HepG2 (cell line): ENCODE results near the gene TIRAP. TPM values are rescaled to one million over a fixed set of nuclear protein-coding genes. Genes with fewer than 3 reads are reported as not detected.

Source experiments
- NFKB2 ChIP-seq: sonication (generic); formaldehyde crosslinking; IDR thresholded peaks from 2 replicates; pipeline ENCODE4 v1.4.0; 2020; ENCODE audit warnings: missing genetic modification reagents, borderline replicate concordance
- SOX5 ChIP-seq: IDR thresholded peaks from 2 replicates; pipeline ENCODE4 v1.6.1; 2016; ENCODE audit warnings: borderline replicate concordance
- SUZ12 ChIP-seq: fragments of 150-350 bp; IDR thresholded peaks from 2 replicates; pipeline ENCODE4 v1.6.1; 2014; ENCODE audit warnings: low read depth, low read length
- TAF15 ChIP-seq: fragments of 200-400 bp; formaldehyde crosslinking; IDR thresholded peaks from one replicate; pipeline ENCODE4 v1.6.1; 2018; ENCODE audit warnings: mild to moderate bottlenecking, low read depth, low read length; ENCODE audit not compliant: poor library complexity, severe bottlenecking
- TEAD2 ChIP-seq: sonication (generic); formaldehyde crosslinking; IDR thresholded peaks from 2 replicates; pipeline ENCODE4 v1.9.0; 2021; ENCODE audit warnings: missing genetic modification reagents
- TEAD3 ChIP-seq: optimal IDR thresholded peaks from 2 replicates; pipeline ENCODE3; 2016; ENCODE audit warnings: borderline replicate concordance
- ZBTB43 ChIP-seq: sonication (generic); formaldehyde crosslinking; conservative IDR thresholded peaks from 2 replicates; pipeline ENCODE4 v1.4.0; 2020; ENCODE audit warnings: missing genetic modification reagents
- ZNF121 ChIP-seq: sonication (generic); formaldehyde crosslinking; IDR thresholded peaks from 2 replicates; pipeline ENCODE4 v1.5.0; 2020; ENCODE audit warnings: mild to moderate bottlenecking, missing genetic modification reagents
- ZNF407 ChIP-seq: sonication (generic); formaldehyde crosslinking; IDR thresholded peaks from one replicate; pipeline ENCODE4 v1.5.1; 2020; ENCODE audit warnings: mild to moderate bottlenecking, missing genetic modification reagents; ENCODE audit errors: not compliant biosample characterization
- ZNF414 ChIP-seq: sonication (generic); formaldehyde crosslinking; IDR thresholded peaks from 2 replicates; pipeline ENCODE4 v1.5.0; 2020; ENCODE audit warnings: missing genetic modification reagents
- ZNF674 ChIP-seq: sonication (generic); formaldehyde crosslinking; IDR thresholded peaks from 2 replicates; pipeline ENCODE4 v1.5.0; 2020; ENCODE audit warnings: low read depth, mild to moderate bottlenecking, missing genetic modification reagents
- ZSCAN20 ChIP-seq: sonication (generic); formaldehyde crosslinking; IDR thresholded peaks from 2 replicates; pipeline ENCODE4 v1.4.0; 2020; ENCODE audit warnings: missing genetic modification reagents, mild to moderate bottlenecking, borderline replicate concordance
- polyA plus RNA-seq, 8 experiments: library from polyadenylated mRNA; depleted of rRNA in 3 of 8; stranded (reverse) in 7 of 8; unstranded in 1 of 8; fragments of >200 nt; fragmentation: Illumina TruSeq in 4 of 8; extraction: Trizol in 4 of 8; gene quantifications; 2 replicates each; pipeline versions ENCODE4 v1.2.1 to v1.2.3, GENCODE V29; 2011 to 2016; ENCODE audit warnings: low read depth in 4 of 8, missing spikeins in 1 of 8, mixed read lengths in 1 of 8; ENCODE audit not compliant: insufficient read depth in 1 of 8
- total RNA-seq, 5 experiments: library from RNA; depleted of rRNA; stranded (reverse); fragments of >200 nt; fragmentation: Illumina TruSeq; extraction: Trizol; gene quantifications; 2 replicates each; pipeline ENCODE4 v1.2.3, GENCODE V29; 2016; ENCODE audit warnings: low read depth in 1 of 5
- TF ChIP-seq, protein P1 (sequence below): sonication (generic); formaldehyde crosslinking; IDR thresholded peaks from 2 replicates; pipeline ENCODE4 v1.4.0; 2020; ENCODE audit warnings: low read depth, mild to moderate bottlenecking, missing genetic modification reagents
- TF ChIP-seq, protein P2 (sequence below): sonication (generic); formaldehyde crosslinking; IDR thresholded peaks from 2 replicates; pipeline ENCODE4 v1.4.0; 2020; ENCODE audit warnings: mild to moderate bottlenecking, low read depth, missing genetic modification reagents
- TF ChIP-seq, protein P3 (sequence below): IDR thresholded peaks from 2 replicates; pipeline ENCODE4 v1.6.1; 2016; ENCODE audit warnings: missing compliant biosample characterization, missing genetic modification reagents, borderline replicate concordance

The TIRAP gene
- total and polyA plus RNA-seq, 2 of the 13 experiments (the other 11 are each of a cell fraction or from before 2014, with no cell fraction given) = 5.4 to 5.7 TPM

DNA sequence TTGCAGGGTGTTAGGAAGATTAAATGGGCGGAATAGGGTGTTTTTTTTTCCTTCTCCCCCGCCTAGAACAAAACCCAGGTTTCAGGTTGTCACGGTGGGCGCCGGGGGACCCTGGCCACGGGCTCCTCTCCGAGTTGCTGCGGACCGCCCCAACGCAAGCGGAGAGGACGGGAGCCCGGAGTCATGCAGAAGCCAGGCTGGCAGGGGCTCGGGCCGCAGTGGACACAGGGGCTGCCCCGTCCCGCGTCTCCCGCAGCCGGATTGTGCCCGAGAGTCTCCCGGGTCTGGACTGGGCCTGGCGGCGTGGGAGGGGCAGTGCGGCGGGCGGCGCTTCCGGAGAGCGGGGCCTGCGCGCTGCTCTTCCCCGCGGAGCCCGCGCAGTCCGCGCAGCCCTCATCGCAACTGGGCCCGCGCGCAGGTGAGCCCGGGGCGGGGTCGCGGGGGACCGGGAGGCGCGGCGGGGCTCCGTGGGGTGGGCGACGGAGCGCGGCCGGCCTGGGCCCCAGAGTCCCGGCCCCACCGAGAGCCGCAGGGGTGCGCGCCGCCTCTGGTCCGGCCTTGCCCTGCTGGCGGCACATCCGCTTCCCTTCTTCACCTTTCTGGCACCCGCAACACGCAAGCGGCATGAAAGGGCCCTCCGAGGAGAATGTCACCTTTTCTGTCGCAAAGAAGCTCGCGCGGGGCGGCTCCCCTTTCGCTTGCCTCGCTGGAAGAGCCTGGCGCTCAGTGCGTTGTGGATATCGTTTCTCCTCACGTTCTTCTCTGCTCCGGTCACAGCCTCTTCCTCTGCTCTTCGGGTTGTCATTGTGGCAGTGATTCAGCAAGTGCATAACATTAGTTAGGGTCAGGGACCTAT lies at the start of gene TIRAP (continued):
- TF ChIP-seq ZSCAN20 (CRISPR knock-in tag) (0 out of 2 replicates have a peak, but pooled peaks have one; percentile 65), ZNF121 (CRISPR knock-in tag) (0 out of 2 replicates have a peak, but pooled peaks have one; percentile 19), TEAD3 (CRISPR knock-in tag) (no peak), ZNF414 (CRISPR knock-in tag) (no peak), NFKB2 (CRISPR knock-in tag) (no peak; the same call in 1 of the 2 replicates), SUZ12 (no peak), TAF15 (no peak), ZBTB43 (CRISPR knock-in tag) (no peak), ZNF674 (CRISPR knock-in tag) (no peak), TEAD2 (CRISPR knock-in tag) (no peak), ZNF407 (peak; percentile 19), SOX5 (CRISPR knock-in tag) (no peak)
- TF ChIP-seq, protein P1, sequence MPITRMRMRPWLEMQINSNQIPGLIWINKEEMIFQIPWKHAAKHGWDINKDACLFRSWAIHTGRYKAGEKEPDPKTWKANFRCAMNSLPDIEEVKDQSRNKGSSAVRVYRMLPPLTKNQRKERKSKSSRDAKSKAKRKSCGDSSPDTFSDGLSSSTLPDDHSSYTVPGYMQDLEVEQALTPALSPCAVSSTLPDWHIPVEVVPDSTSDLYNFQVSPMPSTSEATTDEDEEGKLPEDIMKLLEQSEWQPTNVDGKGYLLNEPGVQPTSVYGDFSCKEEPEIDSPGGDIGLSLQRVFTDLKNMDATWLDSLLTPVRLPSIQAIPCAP (CRISPR knock-in tag) = no peak
- TF ChIP-seq, protein P2, sequence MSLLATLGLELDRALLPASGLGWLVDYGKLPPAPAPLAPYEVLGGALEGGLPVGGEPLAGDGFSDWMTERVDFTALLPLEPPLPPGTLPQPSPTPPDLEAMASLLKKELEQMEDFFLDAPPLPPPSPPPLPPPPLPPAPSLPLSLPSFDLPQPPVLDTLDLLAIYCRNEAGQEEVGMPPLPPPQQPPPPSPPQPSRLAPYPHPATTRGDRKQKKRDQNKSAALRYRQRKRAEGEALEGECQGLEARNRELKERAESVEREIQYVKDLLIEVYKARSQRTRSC (CRISPR knock-in tag) = no peak
- TF ChIP-seq, protein P3, sequence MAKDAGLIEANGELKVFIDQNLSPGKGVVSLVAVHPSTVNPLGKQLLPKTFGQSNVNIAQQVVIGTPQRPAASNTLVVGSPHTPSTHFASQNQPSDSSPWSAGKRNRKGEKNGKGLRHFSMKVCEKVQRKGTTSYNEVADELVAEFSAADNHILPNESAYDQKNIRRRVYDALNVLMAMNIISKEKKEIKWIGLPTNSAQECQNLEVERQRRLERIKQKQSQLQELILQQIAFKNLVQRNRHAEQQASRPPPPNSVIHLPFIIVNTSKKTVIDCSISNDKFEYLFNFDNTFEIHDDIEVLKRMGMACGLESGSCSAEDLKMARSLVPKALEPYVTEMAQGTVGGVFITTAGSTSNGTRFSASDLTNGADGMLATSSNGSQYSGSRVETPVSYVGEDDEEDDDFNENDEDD = no peak
